Measurements from ENCODE around the gene RPAIN.

Gene RPAIN

GRCh38 chr17:5419959-5420653 lies at the start of gene RPAIN:
RPAIN (plus strand) TSS chr17:5420182; CDS start chr17:5420211, 29 bp downstream.
- POLR2A ChIA-PET, result interaction anchor here (0.6 to 1.3 kb wide), 11 partner anchors 9 to 66 kb away, joined by 3 to 11 read pairs (median 5); partner anchors contain the start of genes C1QBP, DERL2 and MIS12
- peak; percentile 85 for DNase-seq (ENCODE audit: extremely low spot score)
- CTCF ChIA-PET, result interaction anchor here (0.9 kb wide), 1 partner anchor 19 kb away, joined by 3 read pairs; the partner anchor contains the start of gene C1QBP
- TF ChIP-seq FOXK2 (IDR thresholded peaks at IDR 0.05) (0 out of 2 replicates have a peak, but pooled peaks have one; percentile 42), L3MBTL2 (conservative IDR thresholded peaks at IDR 0.05) (peak; percentile 86), TARDBP (IDR thresholded peaks at IDR 0.05) (no peak), ELF4 (IDR thresholded peaks at IDR 0.05) (peak; percentile 49; the same call in 1 of the 2 replicates)

- no peak for DNase-seq (ENCODE audit: extremely low spot score)
- ChIA-PET CTCF (no interaction called here), POLR2A (no interaction called here)
- TF ChIP-seq CTBP1 (IDR thresholded peaks at IDR 0.05; ENCODE audit: borderline replicate concordance) (no peak), PKNOX1 (IDR thresholded peaks at IDR 0.05) (no peak), LEF1 (IDR thresholded peaks at IDR 0.05; ENCODE audit: borderline replicate concordance) (no peak), NFRKB (IDR thresholded peaks at IDR 0.05) (no peak), BHLHE40 (IDR thresholded peaks at IDR 0.05; ENCODE audit: borderline replicate concordance) (no peak), FOXA1 (IDR thresholded peaks at IDR 0.05) (no peak), L3MBTL2 (conservative IDR thresholded peaks at IDR 0.05) (no peak), ZNF384 (IDR thresholded peaks at IDR 0.05) (no peak), SP1 (IDR thresholded peaks at IDR 0.05) (no peak)
These were observed 49.6 kb upstream of the RPAIN start for GRCh38 chr17:5370411-5370810.

- no peak for DNase-seq (ENCODE audit: extremely low spot score)
- TF ChIP-seq FOXA1 (IDR thresholded peaks at IDR 0.05), result no peak
- no peak for TF ChIP-seq CTBP1 (IDR thresholded peaks at IDR 0.05; ENCODE audit: borderline replicate concordance)
- TF ChIP-seq L3MBTL2 (conservative IDR thresholded peaks at IDR 0.05), result no peak
- no peak for TF ChIP-seq ZNF384 (IDR thresholded peaks at IDR 0.05)
- no peak for TF ChIP-seq NFRKB (IDR thresholded peaks at IDR 0.05)
- no peak for TF ChIP-seq PKNOX1 (IDR thresholded peaks at IDR 0.05)
- no peak for TF ChIP-seq ELF4 (IDR thresholded peaks at IDR 0.05)
- TF ChIP-seq SP1 (IDR thresholded peaks at IDR 0.05), result no peak
- no peak for TF ChIP-seq LEF1 (IDR thresholded peaks at IDR 0.05; ENCODE audit: borderline replicate concordance)
- no peak for TF ChIP-seq TARDBP (IDR thresholded peaks at IDR 0.05)
- TF ChIP-seq FOXK2 (IDR thresholded peaks at IDR 0.05), result no peak
- TF ChIP-seq BHLHE40 (IDR thresholded peaks at IDR 0.05; ENCODE audit: borderline replicate concordance), result no peak
- TF ChIP-seq FOXM1 (IDR thresholded peaks at IDR 0.05; ENCODE audit: borderline replicate concordance), result no peak
- no peak for TF ChIP-seq ARNT (IDR thresholded peaks at IDR 0.05)
- no peak for TF ChIP-seq SUZ12 (IDR thresholded peaks at IDR 0.05)
- ChIA-PET CTCF (no interaction called here), POLR2A (no interaction called here)
These were observed 46.9 kb upstream of the RPAIN start for GRCh38 chr17:5373112-5373511.

GRCh38 chr17:5378566-5379207 lies 41.3 kb upstream of the RPAIN start:
- POLR2A ChIA-PET, result no interaction called here
- no peak for DNase-seq (ENCODE audit: extremely low spot score)
- CTCF ChIA-PET, result interaction anchor here (0.6 kb wide), 1 partner anchor 29 kb away, joined by 3 read pairs; no protein-coding TSS in a partner anchor
- TF ChIP-seq ARNT (IDR thresholded peaks at IDR 0.05) (no peak), SP1 (IDR thresholded peaks at IDR 0.05) (no peak), CTBP1 (IDR thresholded peaks at IDR 0.05; ENCODE audit: borderline replicate concordance) (no peak), PKNOX1 (IDR thresholded peaks at IDR 0.05) (no peak), NFRKB (IDR thresholded peaks at IDR 0.05) (no peak), FOXK2 (IDR thresholded peaks at IDR 0.05) (no peak), ELF4 (IDR thresholded peaks at IDR 0.05) (no peak), HDGF (IDR thresholded peaks at IDR 0.05; ENCODE audit: borderline replicate concordance) (no peak), FOXA1 (IDR thresholded peaks at IDR 0.05) (no peak), BHLHE40 (IDR thresholded peaks at IDR 0.05; ENCODE audit: borderline replicate concordance) (no peak), ZNF384 (IDR thresholded peaks at IDR 0.05) (no peak)

- CTCF ChIA-PET, result interaction anchor here (0.8 kb wide), 1 partner anchor 904 kb away, joined by 5 read pairs; no protein-coding TSS in a partner anchor
- TF ChIP-seq FOXA1 (IDR thresholded peaks at IDR 0.05), result no peak
- TF ChIP-seq FOXM1 (IDR thresholded peaks at IDR 0.05; ENCODE audit: borderline replicate concordance), result no peak
- TF ChIP-seq NFRKB (IDR thresholded peaks at IDR 0.05), result no peak
- no peak for TF ChIP-seq SP1 (IDR thresholded peaks at IDR 0.05)
- no peak for TF ChIP-seq LEF1 (IDR thresholded peaks at IDR 0.05; ENCODE audit: borderline replicate concordance)
- TF ChIP-seq ARNT (IDR thresholded peaks at IDR 0.05), result no peak
- no peak for TF ChIP-seq ZNF384 (IDR thresholded peaks at IDR 0.05)
- no peak for TF ChIP-seq BHLHE40 (IDR thresholded peaks at IDR 0.05; ENCODE audit: borderline replicate concordance)
- POLR2A ChIA-PET, result no interaction called here
- no peak for DNase-seq (ENCODE audit: extremely low spot score)
These were observed 40.5 kb upstream of the RPAIN start for GRCh38 chr17:5379351-5380107.
